Colonic mucosa (tissue), 4 donors: ENCODE measurements around the gene SPOPL. TPM values are rescaled to one million over a fixed set of nuclear protein-coding genes. Genes with fewer than 3 reads are reported as not detected.

Experiments used
- DNase-seq: peaks from one replicate; pipeline ENCODE4 v3.0.0-alpha.2; 2020
- H3K27ac ChIP-seq: fragments of 200-600 bp; one replicate; pipeline ENCODE4 v1.8.0; 2021
- H3K27me3 ChIP-seq: fragments of 200-600 bp; one replicate; pipeline ENCODE4 v1.8.0; 2021
- H3K36me3 ChIP-seq: fragments of 200-600 bp; one replicate; pipeline ENCODE4 v1.8.0; 2021
- H3K4me1 ChIP-seq: fragments of 200-600 bp; one replicate; pipeline ENCODE4 v1.8.0; 2021; ENCODE audit warnings: mild to moderate bottlenecking
- H3K4me3 ChIP-seq: fragments of 200-600 bp; one replicate; pipeline ENCODE4 v1.8.0; 2021
- H3K9ac ChIP-seq, 2 donors: one replicate each; pipeline ENCODE4 v1.7.0; 2013; ENCODE audit warnings: control low read depth in 2 of 2, low read depth in 2 of 2, low read length in 2 of 2
- H3K9me3 ChIP-seq: fragments of 200-600 bp; one replicate; pipeline ENCODE4 v1.8.0; 2021
- CTCF ChIP-seq: fragments of 200-600 bp; IDR thresholded peaks from one replicate; pipeline ENCODE4 v1.8.0; 2022; ENCODE audit warnings: antibody characterized with exemption, mild to moderate bottlenecking
- intact Hi-C: fragments of 100-400 bp; cut with DNase I; formaldehyde crosslinking; loops from one replicate; pipeline ENCODE4 v1.14.1; 2022
- total RNA-seq, 2 donors: library from RNA; stranded (reverse); fragmentation: NEBNext Ultra II Directional in 1 of 2; extraction: Animal tissue kit (Norgen Biotek cat#: 25700) in 1 of 2; gene quantifications; one replicate each; pipeline ENCODE4 v1.2.1, GENCODE V29; 2021
- donor health status: healthy.
- donor health status: DM: no; HTN: no; CAD: no.
- donor health status: DM: no; HTN: no; CAD: no.

Gene SPOPL
- total RNA-seq, 2 donors from 2014 or later = 23.5 to 38.0 TPM

GRCh38 chr2:138564586-138565229, 63.1 kb downstream of the SPOPL start:
- H3K9ac ChIP-seq = no peak overlapping the region
- no peaks in the 10 kb centered on the region for H3K9me3 ChIP-seq
- no peaks in the 10 kb centered on the region for H3K27me3 ChIP-seq
- H3K4me3 ChIP-seq = no peak overlapping the region
- H3K4me1 ChIP-seq = no peaks in the 10 kb centered on the region
- no peak for TF ChIP-seq CTCF
- intact Hi-C loops = no loop called here
- peaks cover 4% of the 10 kb centered on the region for H3K36me3 ChIP-seq
- H3K27ac ChIP-seq = no peak overlapping the region
- no peak for DNase-seq

- no peak for DNase-seq
- no peaks in the 10 kb centered on the region for H3K9me3 ChIP-seq
- no peaks in the 10 kb centered on the region for H3K4me1 ChIP-seq
- no peak overlapping the region for H3K9ac ChIP-seq
- no peak overlapping the region for H3K4me3 ChIP-seq
- H3K27ac ChIP-seq = no peak overlapping the region
- H3K36me3 ChIP-seq = peaks cover 4% of the 10 kb centered on the region
- TF ChIP-seq CTCF = no peak
- intact Hi-C loops = no loop called here
- H3K27me3 ChIP-seq = no peaks in the 10 kb centered on the region
Measured at GRCh38 chr2:138565230-138565598, 63.6 kb downstream of the SPOPL start.

- no peaks in the 10 kb centered on the region for H3K36me3 ChIP-seq
- intact Hi-C loops = no loop called here
Measured at GRCh38 chr2:138572318-138572717, 70.7 kb downstream of the SPOPL start.

GRCh38 chr2:138577066-138577465, 75.5 kb downstream of the SPOPL start:
- H3K27me3 ChIP-seq = no peaks in the 10 kb centered on the region
- H3K4me1 ChIP-seq = no peaks in the 10 kb centered on the region
- no peak overlapping the region for H3K4me3 ChIP-seq
- TF ChIP-seq CTCF = no peak
- H3K9me3 ChIP-seq = no peaks in the 10 kb centered on the region
- DNase-seq = no peak
- no peaks in the 10 kb centered on the region for H3K36me3 ChIP-seq
- H3K9ac ChIP-seq = no peak overlapping the region
- no peak overlapping the region for H3K27ac ChIP-seq
- intact Hi-C loops = no loop called here

More at GRCh38 chr2:138572318-138572717, 70.7 kb downstream of the SPOPL start:
- H3K9me3 ChIP-seq = no peaks in the 10 kb centered on the region
- H3K4me1 ChIP-seq = no peaks in the 10 kb centered on the region
- H3K27ac ChIP-seq = no peak overlapping the region
- H3K4me3 ChIP-seq = no peak overlapping the region
- DNase-seq = no peak
- no peak for TF ChIP-seq CTCF
- H3K9ac ChIP-seq = no peak overlapping the region
- H3K27me3 ChIP-seq = no peaks in the 10 kb centered on the region

- no peak for TF ChIP-seq CTCF
- Histone ChIP-seq H3K9me3 (no peaks in the 10 kb centered on the region), H3K4me3 (no peak overlapping the region), H3K9ac (no peak overlapping the region), H3K36me3 (no peaks in the 10 kb centered on the region), H3K27me3 (no peaks in the 10 kb centered on the region), H3K27ac (no peak overlapping the region), H3K4me1 (no peaks in the 10 kb centered on the region)
- no peak for DNase-seq
- intact Hi-C loops = no loop called here
Measured at GRCh38 chr2:138579556-138579955, 78.0 kb downstream of the SPOPL start.
